ENCODE data around the gene KRTAP13-2. TPM values are rescaled to one million over a fixed set of nuclear protein-coding genes. Genes with fewer than 3 reads are reported as not detected.

Gene KRTAP13-2
- total and polyA plus RNA-seq, 2 experiments from 2014 or later: not detected

GRCh38 chr21:30354308-30355005 lies 17.6 kb downstream of the KRTAP13-2 start:
- Histone ChIP-seq H3K4me2 (no peak overlapping the region), H4K20me1 (replicated peaks; ENCODE audit: insufficient read depth) (no peaks in the 10 kb centered on the region), H3K36me3 (ENCODE audit: insufficient read depth) (no peaks in the 10 kb centered on the region), H3K4me3 (no peak overlapping the region), H3K27me3 (ENCODE audit: insufficient read depth) (no peaks in the 10 kb centered on the region), H3K4me1 (ENCODE audit: insufficient read depth) (peaks cover 9% of the 10 kb centered on the region), H3K79me2 (replicated peaks; ENCODE audit: insufficient read depth) (no peaks in the 10 kb centered on the region), H3K9me2 (ENCODE audit: insufficient read depth) (peaks cover 2% of the 10 kb centered on the region; the same call in 1 of the 2 replicates), H2AFZ (peak overlapping the region; percentile 25; the same call in 1 of the 2 replicates), H3K27ac (ENCODE audit: low read depth) (no peak overlapping the region), H3F3A (replicated peaks; ENCODE audit: low read depth) (no peaks in the 10 kb centered on the region)
- ATAC-seq (no peak), DNase-seq (ENCODE audit: low spot score) (no peak)
- no peaks in the 10 kb centered on the region for H3K36me3 Mint-ChIP-seq (ENCODE audit: low read depth)
- H3K4me3 Mint-ChIP-seq: no peak overlapping the region
- no peaks in the 10 kb centered on the region for H3K27me3 Mint-ChIP-seq (ENCODE audit: insufficient read depth, low read depth, poor library complexity)
- TF ChIP-seq, protein P1, sequence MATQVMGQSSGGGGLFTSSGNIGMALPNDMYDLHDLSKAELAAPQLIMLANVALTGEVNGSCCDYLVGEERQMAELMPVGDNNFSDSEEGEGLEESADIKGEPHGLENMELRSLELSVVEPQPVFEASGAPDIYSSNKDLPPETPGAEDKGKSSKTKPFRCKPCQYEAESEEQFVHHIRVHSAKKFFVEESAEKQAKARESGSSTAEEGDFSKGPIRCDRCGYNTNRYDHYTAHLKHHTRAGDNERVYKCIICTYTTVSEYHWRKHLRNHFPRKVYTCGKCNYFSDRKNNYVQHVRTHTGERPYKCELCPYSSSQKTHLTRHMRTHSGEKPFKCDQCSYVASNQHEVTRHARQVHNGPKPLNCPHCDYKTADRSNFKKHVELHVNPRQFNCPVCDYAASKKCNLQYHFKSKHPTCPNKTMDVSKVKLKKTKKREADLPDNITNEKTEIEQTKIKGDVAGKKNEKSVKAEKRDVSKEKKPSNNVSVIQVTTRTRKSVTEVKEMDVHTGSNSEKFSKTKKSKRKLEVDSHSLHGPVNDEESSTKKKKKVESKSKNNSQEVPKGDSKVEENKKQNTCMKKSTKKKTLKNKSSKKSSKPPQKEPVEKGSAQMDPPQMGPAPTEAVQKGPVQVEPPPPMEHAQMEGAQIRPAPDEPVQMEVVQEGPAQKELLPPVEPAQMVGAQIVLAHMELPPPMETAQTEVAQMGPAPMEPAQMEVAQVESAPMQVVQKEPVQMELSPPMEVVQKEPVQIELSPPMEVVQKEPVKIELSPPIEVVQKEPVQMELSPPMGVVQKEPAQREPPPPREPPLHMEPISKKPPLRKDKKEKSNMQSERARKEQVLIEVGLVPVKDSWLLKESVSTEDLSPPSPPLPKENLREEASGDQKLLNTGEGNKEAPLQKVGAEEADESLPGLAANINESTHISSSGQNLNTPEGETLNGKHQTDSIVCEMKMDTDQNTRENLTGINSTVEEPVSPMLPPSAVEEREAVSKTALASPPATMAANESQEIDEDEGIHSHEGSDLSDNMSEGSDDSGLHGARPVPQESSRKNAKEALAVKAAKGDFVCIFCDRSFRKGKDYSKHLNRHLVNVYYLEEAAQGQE (IDR thresholded peaks at IDR 0.05; ENCODE audit: unreplicated experiment): no peak
- no peak for TF ChIP-seq POLR2AphosphoS5 (IDR thresholded peaks at IDR 0.05; ENCODE audit: low read depth)
- TF ChIP-seq ZNF114 (CRISPR knock-in tag; IDR thresholded peaks at IDR 0.05): no peak
- TF ChIP-seq EZH2phosphoT487 (IDR thresholded peaks at IDR 0.05; ENCODE audit: unreplicated experiment): no peak
- no peak for TF ChIP-seq ZNF331 (CRISPR knock-in tag; IDR thresholded peaks at IDR 0.05; ENCODE audit: low read depth)
- TF ChIP-seq JUNB (IDR thresholded peaks at IDR 0.05; ENCODE audit: unreplicated experiment): no peak
- TF ChIP-seq, protein P2, sequence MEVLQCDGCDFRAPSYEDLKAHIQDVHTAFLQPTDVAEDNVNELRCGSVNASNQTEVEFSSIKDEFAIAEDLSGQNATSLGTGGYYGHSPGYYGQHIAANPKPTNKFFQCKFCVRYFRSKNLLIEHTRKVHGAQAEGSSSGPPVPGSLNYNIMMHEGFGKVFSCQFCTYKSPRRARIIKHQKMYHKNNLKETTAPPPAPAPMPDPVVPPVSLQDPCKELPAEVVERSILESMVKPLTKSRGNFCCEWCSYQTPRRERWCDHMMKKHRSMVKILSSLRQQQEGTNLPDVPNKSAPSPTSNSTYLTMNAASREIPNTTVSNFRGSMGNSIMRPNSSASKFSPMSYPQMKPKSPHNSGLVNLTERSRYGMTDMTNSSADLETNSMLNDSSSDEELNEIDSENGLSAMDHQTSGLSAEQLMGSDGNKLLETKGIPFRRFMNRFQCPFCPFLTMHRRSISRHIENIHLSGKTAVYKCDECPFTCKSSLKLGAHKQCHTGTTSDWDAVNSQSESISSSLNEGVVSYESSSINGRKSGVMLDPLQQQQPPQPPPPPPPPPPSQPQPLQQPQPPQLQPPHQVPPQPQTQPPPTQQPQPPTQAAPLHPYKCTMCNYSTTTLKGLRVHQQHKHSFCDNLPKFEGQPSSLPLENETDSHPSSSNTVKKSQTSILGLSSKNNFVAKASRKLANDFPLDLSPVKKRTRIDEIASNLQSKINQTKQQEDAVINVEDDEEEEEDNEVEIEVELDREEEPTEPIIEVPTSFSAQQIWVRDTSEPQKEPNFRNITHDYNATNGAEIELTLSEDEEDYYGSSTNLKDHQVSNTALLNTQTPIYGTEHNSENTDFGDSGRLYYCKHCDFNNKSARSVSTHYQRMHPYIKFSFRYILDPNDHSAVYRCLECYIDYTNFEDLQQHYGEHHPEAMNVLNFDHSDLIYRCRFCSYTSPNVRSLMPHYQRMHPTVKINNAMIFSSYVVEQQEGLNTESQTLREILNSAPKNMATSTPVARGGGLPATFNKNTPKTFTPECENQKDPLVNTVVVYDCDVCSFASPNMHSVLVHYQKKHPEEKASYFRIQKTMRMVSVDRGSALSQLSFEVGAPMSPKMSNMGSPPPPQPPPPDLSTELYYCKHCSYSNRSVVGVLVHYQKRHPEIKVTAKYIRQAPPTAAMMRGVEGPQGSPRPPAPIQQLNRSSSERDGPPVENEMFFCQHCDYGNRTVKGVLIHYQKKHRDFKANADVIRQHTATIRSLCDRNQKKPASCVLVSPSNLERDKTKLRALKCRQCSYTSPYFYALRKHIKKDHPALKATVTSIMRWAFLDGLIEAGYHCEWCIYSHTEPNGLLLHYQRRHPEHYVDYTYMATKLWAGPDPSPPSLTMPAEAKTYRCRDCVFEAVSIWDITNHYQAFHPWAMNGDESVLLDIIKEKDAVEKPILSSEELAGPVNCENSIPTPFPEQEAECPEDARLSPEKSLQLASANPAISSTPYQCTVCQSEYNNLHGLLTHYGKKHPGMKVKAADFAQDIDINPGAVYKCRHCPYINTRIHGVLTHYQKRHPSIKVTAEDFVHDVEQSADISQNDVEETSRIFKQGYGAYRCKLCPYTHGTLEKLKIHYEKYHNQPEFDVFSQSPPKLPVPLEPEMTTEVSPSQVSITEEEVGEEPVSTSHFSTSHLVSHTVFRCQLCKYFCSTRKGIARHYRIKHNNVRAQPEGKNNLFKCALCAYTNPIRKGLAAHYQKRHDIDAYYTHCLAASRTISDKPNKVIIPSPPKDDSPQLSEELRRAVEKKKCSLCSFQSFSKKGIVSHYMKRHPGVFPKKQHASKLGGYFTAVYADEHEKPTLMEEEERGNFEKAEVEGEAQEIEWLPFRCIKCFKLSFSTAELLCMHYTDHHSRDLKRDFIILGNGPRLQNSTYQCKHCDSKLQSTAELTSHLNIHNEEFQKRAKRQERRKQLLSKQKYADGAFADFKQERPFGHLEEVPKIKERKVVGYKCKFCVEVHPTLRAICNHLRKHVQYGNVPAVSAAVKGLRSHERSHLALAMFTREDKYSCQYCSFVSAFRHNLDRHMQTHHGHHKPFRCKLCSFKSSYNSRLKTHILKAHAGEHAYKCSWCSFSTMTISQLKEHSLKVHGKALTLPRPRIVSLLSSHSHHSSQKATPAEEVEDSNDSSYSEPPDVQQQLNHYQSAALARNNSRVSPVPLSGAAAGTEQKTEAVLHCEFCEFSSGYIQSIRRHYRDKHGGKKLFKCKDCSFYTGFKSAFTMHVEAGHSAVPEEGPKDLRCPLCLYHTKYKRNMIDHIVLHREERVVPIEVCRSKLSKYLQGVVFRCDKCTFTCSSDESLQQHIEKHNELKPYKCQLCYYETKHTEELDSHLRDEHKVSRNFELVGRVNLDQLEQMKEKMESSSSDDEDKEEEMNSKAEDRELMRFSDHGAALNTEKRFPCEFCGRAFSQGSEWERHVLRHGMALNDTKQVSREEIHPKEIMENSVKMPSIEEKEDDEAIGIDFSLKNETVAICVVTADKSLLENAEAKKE (CRISPR knock-in tag; IDR thresholded peaks at IDR 0.05): no peak
- TF ChIP-seq CREB1 (CRISPR knock-in tag; IDR thresholded peaks at IDR 0.05; ENCODE audit: low read depth): no peak
- TF ChIP-seq EZH2 (IDR thresholded peaks at IDR 0.05; ENCODE audit: low read depth, unreplicated experiment): no peak
- no peak for TF ChIP-seq CTCF (conservative IDR thresholded peaks at IDR 0.05; ENCODE audit: low read depth in 2 of 2)
- no peak for TF ChIP-seq STAT1 (IDR thresholded peaks at IDR 0.05; ENCODE audit: unreplicated experiment)
- TF ChIP-seq NANOG (IDR thresholded peaks at IDR 0.05; ENCODE audit: borderline replicate concordance): no peak
- no peak for TF ChIP-seq ETS1 (IDR thresholded peaks at IDR 0.05)
- no peaks in the 10 kb centered on the region for H3K9me3 Mint-ChIP-seq
- H3K4me1 Mint-ChIP-seq: peaks cover 9% of the 10 kb centered on the region
- no peak overlapping the region for H3K27ac Mint-ChIP-seq

Measured in GM23338 (cell line).